DND-41 (cell line): ENCODE data around the gene EEF1AKMT2.

Experiments
- EZH2 ChIP-seq: IDR thresholded peaks from 3 replicates; pipeline ENCODE4 v1.6.1; 2012; ENCODE audit warnings: borderline replicate concordance, low read depth, mild to moderate bottlenecking, moderate library complexity, low read length, inconsistent platforms; ENCODE audit not compliant: severe bottlenecking
- TF ChIP-seq, protein P1 (sequence below): IDR thresholded peaks from 2 replicates; pipeline ENCODE4 v1.5.1; 2012; ENCODE audit warnings: borderline replicate concordance, low read length, moderate library complexity, mild to moderate bottlenecking; ENCODE audit not compliant: poor library complexity, severe bottlenecking; ENCODE audit errors: extremely low read depth

GRCh38 chr10:124837687-124838086 lies 46.0 kb upstream of the EEF1AKMT2 start:
- no peak for TF ChIP-seq EZH2
- TF ChIP-seq, protein P1, sequence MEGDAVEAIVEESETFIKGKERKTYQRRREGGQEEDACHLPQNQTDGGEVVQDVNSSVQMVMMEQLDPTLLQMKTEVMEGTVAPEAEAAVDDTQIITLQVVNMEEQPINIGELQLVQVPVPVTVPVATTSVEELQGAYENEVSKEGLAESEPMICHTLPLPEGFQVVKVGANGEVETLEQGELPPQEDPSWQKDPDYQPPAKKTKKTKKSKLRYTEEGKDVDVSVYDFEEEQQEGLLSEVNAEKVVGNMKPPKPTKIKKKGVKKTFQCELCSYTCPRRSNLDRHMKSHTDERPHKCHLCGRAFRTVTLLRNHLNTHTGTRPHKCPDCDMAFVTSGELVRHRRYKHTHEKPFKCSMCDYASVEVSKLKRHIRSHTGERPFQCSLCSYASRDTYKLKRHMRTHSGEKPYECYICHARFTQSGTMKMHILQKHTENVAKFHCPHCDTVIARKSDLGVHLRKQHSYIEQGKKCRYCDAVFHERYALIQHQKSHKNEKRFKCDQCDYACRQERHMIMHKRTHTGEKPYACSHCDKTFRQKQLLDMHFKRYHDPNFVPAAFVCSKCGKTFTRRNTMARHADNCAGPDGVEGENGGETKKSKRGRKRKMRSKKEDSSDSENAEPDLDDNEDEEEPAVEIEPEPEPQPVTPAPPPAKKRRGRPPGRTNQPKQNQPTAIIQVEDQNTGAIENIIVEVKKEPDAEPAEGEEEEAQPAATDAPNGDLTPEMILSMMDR: no peak
